Right kidney (tissue), 9 donors: Measurements from ENCODE around the gene DTX1.

ENCODE experiments used
- DNase-seq: peaks from one replicate; pipeline ENCODE4 v3.0.0-alpha.2; 2016
- long read RNA-seq, 8 donors: transcript quantifications; one replicate each; lab custom pipeline, GENCODE V29; 2026

DTX1 gene
- long read RNA-seq, donor 1, partial matches to known transcripts: 0 of 3 reads
- long read RNA-seq, donor 1, other reads (novel, unspliced or antisense): 0 of 3 reads
- long read RNA-seq, donor 2, partial matches to known transcripts: 0 of 1 reads
- long read RNA-seq, donor 2, other reads (novel, unspliced or antisense): 0 of 1 reads
- long read RNA-seq, donor 3, partial matches to known transcripts: 0 of 1 reads
- long read RNA-seq, donor 3, other reads (novel, unspliced or antisense): 0 of 1 reads
- long read RNA-seq, donor 4, partial matches to known transcripts: 0 of 1 reads
- long read RNA-seq, donor 4, other reads (novel, unspliced or antisense): 0 of 1 reads
- long read RNA-seq, donor 5, partial matches to known transcripts: 48 of 49 reads
- long read RNA-seq, donor 5, other reads (novel, unspliced or antisense): 0 of 49 reads
- long read RNA-seq, donor 6, partial matches to known transcripts: 0 of 2 reads
- long read RNA-seq, donor 6, other reads (novel, unspliced or antisense): 0 of 2 reads
- long read RNA-seq, donor 7, transcript DTX1-204 (2 exons, 940 nt): major isoform, 8 of 11 reads
- long read RNA-seq, donor 7, partial matches to known transcripts: 0 of 11 reads
- long read RNA-seq, donor 7, other reads (novel, unspliced or antisense): 0 of 11 reads
- long read RNA-seq, donor 8, partial matches to known transcripts: 0 of 1 reads
- long read RNA-seq, donor 8, other reads (novel, unspliced or antisense): 0 of 1 reads

- peak; percentile 72 for DNase-seq
These were observed at the start of gene DTX1 for GRCh38 chr12:113056631-113057488. Gene DTX1 (plus strand): TSS chr12:113056730. CDS start chr12:113058193, 1,463 bp downstream.

- no peak for DNase-seq
These were observed 49.4 kb upstream of the DTX1 start for GRCh38 chr12:113007166-113007565.

- DNase-seq: no peak
These were observed 45.8 kb upstream of the DTX1 start for GRCh38 chr12:113010701-113011100.

- DNase-seq: no peak
These were observed 42.0 kb upstream of the DTX1 start for GRCh38 chr12:113014565-113014964.

GRCh38 chr12:113016796-113017195, 39.7 kb upstream of the DTX1 start:
- no peak for DNase-seq

- no peak for DNase-seq
These were observed 37.5 kb upstream of the DTX1 start for GRCh38 chr12:113019025-113019424.

- no peak for DNase-seq
These were observed 35.0 kb upstream of the DTX1 start for GRCh38 chr12:113021500-113021899.

- DNase-seq: no peak
These were observed 33.8 kb upstream of the DTX1 start for GRCh38 chr12:113022563-113023297.

GRCh38 chr12:113027726-113028125, 28.8 kb upstream of the DTX1 start:
- DNase-seq: no peak

- peak; percentile 37 for DNase-seq
These were observed 25.5 kb upstream of the DTX1 start for GRCh38 chr12:113030875-113031525.

- no peak for DNase-seq
These were observed 16.6 kb upstream of the DTX1 start for GRCh38 chr12:113039911-113040445.

- no peak for DNase-seq
These were observed 15.8 kb upstream of the DTX1 start for GRCh38 chr12:113040722-113041171.

GRCh38 chr12:113041560-113041959, 15.0 kb upstream of the DTX1 start:
- DNase-seq: no peak

- DNase-seq: no peak
These were observed 13.3 kb upstream of the DTX1 start for GRCh38 chr12:113043240-113043639.

- no peak for DNase-seq
These were observed 12.0 kb upstream of the DTX1 start for GRCh38 chr12:113044516-113044915.

- peak; percentile 51 for DNase-seq
These were observed 7.8 kb upstream of the DTX1 start for GRCh38 chr12:113048716-113049127.

- peak; percentile 53 for DNase-seq
These were observed 6.4 kb upstream of the DTX1 start for GRCh38 chr12:113049976-113050742.

- DNase-seq: no peak
These were observed 5.7 kb upstream of the DTX1 start for GRCh38 chr12:113050795-113051194.

GRCh38 chr12:113051759-113052158, 4.8 kb upstream of the DTX1 start:
- DNase-seq: no peak

- no peak for DNase-seq
These were observed 4.2 kb upstream of the DTX1 start for GRCh38 chr12:113052326-113052725.
